ENCODE measurements around the gene TCP10L.

The TCP10L gene

GRCh38 chr21:32559006-32559610, 26.2 kb downstream of the TCP10L start:
- Histone ChIP-seq H2AK5ac (ENCODE audit: low read length, severe bottlenecking) (no peak overlapping the region), H2AFZ (ENCODE audit: low read depth, low read length) (no peak overlapping the region), H3K27me3 (ENCODE audit: control insufficient read depth in 1 of 2, insufficient read depth in 1 of 2, low read length in 2 of 2) (peaks cover 0 to 3% of the 10 kb centered on the region in 2 experiments), H2BK15ac (ENCODE audit: low read depth, poor library complexity, severe bottlenecking) (no peak overlapping the region), H2BK120ac (ENCODE audit: low read depth, low read length) (no peak overlapping the region), H2BK5ac (ENCODE audit: low read depth, low read length, poor library complexity, severe bottlenecking) (no peak overlapping the region), H3K4ac (ENCODE audit: low read depth in 1 of 2, low read length in 2 of 2) (no peak overlapping the region), H3K18ac (ENCODE audit: low read depth in 1 of 2, low read length in 2 of 2) (no peak overlapping the region), H3K79me1 (replicated peaks; ENCODE audit: low read length, poor library complexity, severe bottlenecking) (no peaks in the 10 kb centered on the region), H3K4me1 (ENCODE audit: control insufficient read depth, insufficient read depth, low read depth, low read length) (no peaks in the 10 kb centered on the region), H2BK12ac (ENCODE audit: low read length in 2 of 2) (no peak overlapping the region), H3K23ac (ENCODE audit: low read length in 2 of 2) (no peak overlapping the region), H3K36me3 (ENCODE audit: control insufficient read depth in 1 of 2, insufficient read depth in 2 of 2, low read depth in 1 of 2, low read length in 2 of 2) (no peaks in the 10 kb centered on the region), H3K4me3 (ENCODE audit: insufficient read depth in 1 of 2, low read depth in 1 of 2, low read length in 2 of 2) (no peak overlapping the region), H3K9ac (ENCODE audit: low read length) (no peak overlapping the region), H3K27ac (ENCODE audit: low read length, poor library complexity, severe bottlenecking) (no peak overlapping the region), H4K8ac (ENCODE audit: low read length) (no peak overlapping the region), H3K14ac (ENCODE audit: low read length in 2 of 2) (no peak overlapping the region), H3K9me3 (ENCODE audit: control insufficient read depth, low read length) (no peaks in the 10 kb centered on the region), H3K4me2 (ENCODE audit: low read length, poor library complexity, severe bottlenecking) (no peak overlapping the region), H4K91ac (ENCODE audit: low read length) (no peak overlapping the region)
- no peak for DNase-seq
- 79% methylated on average over 4 of the region's 6 CpGs for WGBS

- H3K9me3 ChIP-seq (ENCODE audit: control insufficient read depth, low read length), result no peaks in the 10 kb centered on the region
- no peak overlapping the region for H3K14ac ChIP-seq (ENCODE audit: low read length in 2 of 2)
- H3K4me1 ChIP-seq (ENCODE audit: control insufficient read depth, insufficient read depth, low read depth, low read length), result no peaks in the 10 kb centered on the region
These were observed 27.2 kb downstream of the TCP10L start for GRCh38 chr21:32558106-32558505.

GRCh38 chr21:32554832-32555638, 30.3 kb downstream of the TCP10L start:
- Histone ChIP-seq H3K14ac (ENCODE audit: low read length in 2 of 2) (no peak overlapping the region), H2AFZ (ENCODE audit: low read depth, low read length) (no peak overlapping the region), H3K4me1 (ENCODE audit: control insufficient read depth, insufficient read depth, low read depth, low read length) (no peaks in the 10 kb centered on the region), H2BK5ac (ENCODE audit: low read depth, low read length, poor library complexity, severe bottlenecking) (no peak overlapping the region), H3K23ac (ENCODE audit: low read length in 2 of 2) (no peak overlapping the region), H3K9ac (ENCODE audit: low read length) (no peak overlapping the region), H3K27me3 (ENCODE audit: control insufficient read depth in 1 of 2, insufficient read depth in 1 of 2, low read length in 2 of 2) (peaks cover 0 to 16% of the 10 kb centered on the region in 2 experiments), H3K9me3 (ENCODE audit: control insufficient read depth, low read length) (no peaks in the 10 kb centered on the region), H3K36me3 (ENCODE audit: control insufficient read depth in 1 of 2, insufficient read depth in 2 of 2, low read depth in 1 of 2, low read length in 2 of 2) (no peaks in the 10 kb centered on the region), H2AK5ac (ENCODE audit: low read length, severe bottlenecking) (no peak overlapping the region), H4K91ac (ENCODE audit: low read length) (no peak overlapping the region), H3K4ac (ENCODE audit: low read depth in 1 of 2, low read length in 2 of 2) (no peak overlapping the region), H2BK15ac (ENCODE audit: low read depth, poor library complexity, severe bottlenecking) (no peak overlapping the region), H2BK12ac (ENCODE audit: low read length in 2 of 2) (no peak overlapping the region), H4K8ac (ENCODE audit: low read length) (no peak overlapping the region), H2BK120ac (ENCODE audit: low read depth, low read length) (no peak overlapping the region), H3K4me3 (ENCODE audit: insufficient read depth in 1 of 2, low read depth in 1 of 2, low read length in 2 of 2) (no peak overlapping the region), H3K18ac (ENCODE audit: low read depth in 1 of 2, low read length in 2 of 2) (no peak overlapping the region), H3K27ac (ENCODE audit: low read length, poor library complexity, severe bottlenecking) (no peak overlapping the region), H3K79me1 (replicated peaks; ENCODE audit: low read length, poor library complexity, severe bottlenecking) (no peaks in the 10 kb centered on the region), H3K4me2 (ENCODE audit: low read length, poor library complexity, severe bottlenecking) (no peak overlapping the region)
- 95% methylated on average over 4 of the region's 4 CpGs for WGBS
- no peak for DNase-seq

More at GRCh38 chr21:32558106-32558505, 27.2 kb downstream of the TCP10L start:
- Histone ChIP-seq H3K27ac (ENCODE audit: low read length, poor library complexity, severe bottlenecking) (no peak overlapping the region), H3K9ac (ENCODE audit: low read length) (no peak overlapping the region), H2AFZ (ENCODE audit: low read depth, low read length) (no peak overlapping the region), H3K4me2 (ENCODE audit: low read length, poor library complexity, severe bottlenecking) (no peak overlapping the region), H3K36me3 (ENCODE audit: control insufficient read depth in 1 of 2, insufficient read depth in 2 of 2, low read depth in 1 of 2, low read length in 2 of 2) (no peaks in the 10 kb centered on the region), H4K8ac (ENCODE audit: low read length) (no peak overlapping the region), H2BK15ac (ENCODE audit: low read depth, poor library complexity, severe bottlenecking) (no peak overlapping the region), H3K18ac (ENCODE audit: low read depth in 1 of 2, low read length in 2 of 2) (no peak overlapping the region), H3K23ac (ENCODE audit: low read length in 2 of 2) (no peak overlapping the region), H2BK120ac (ENCODE audit: low read depth, low read length) (no peak overlapping the region), H2AK5ac (ENCODE audit: low read length, severe bottlenecking) (no peak overlapping the region), H3K27me3 (ENCODE audit: control insufficient read depth in 1 of 2, insufficient read depth in 1 of 2, low read length in 2 of 2) (peaks cover 0 to 3% of the 10 kb centered on the region in 2 experiments), H4K91ac (ENCODE audit: low read length) (no peak overlapping the region), H2BK5ac (ENCODE audit: low read depth, low read length, poor library complexity, severe bottlenecking) (no peak overlapping the region), H3K4ac (ENCODE audit: low read depth in 1 of 2, low read length in 2 of 2) (no peak overlapping the region), H2BK12ac (ENCODE audit: low read length in 2 of 2) (no peak overlapping the region), H3K4me3 (ENCODE audit: insufficient read depth in 1 of 2, low read depth in 1 of 2, low read length in 2 of 2) (no peak overlapping the region), H3K79me1 (replicated peaks; ENCODE audit: low read length, poor library complexity, severe bottlenecking) (no peaks in the 10 kb centered on the region)
- no peak for DNase-seq
- 85% methylated on average over 3 of the region's 3 CpGs for WGBS

- Histone ChIP-seq H3K27me3 (ENCODE audit: control insufficient read depth in 1 of 2, insufficient read depth in 1 of 2, low read length in 2 of 2) (peaks cover 0 to 16% of the 10 kb centered on the region in 2 experiments), H3K4me1 (ENCODE audit: control insufficient read depth, insufficient read depth, low read depth, low read length) (no peaks in the 10 kb centered on the region), H3K36me3 (ENCODE audit: control insufficient read depth in 1 of 2, insufficient read depth in 2 of 2, low read depth in 1 of 2, low read length in 2 of 2) (no peaks in the 10 kb centered on the region), H2AK5ac (ENCODE audit: low read length, severe bottlenecking) (no peak overlapping the region), H2BK120ac (ENCODE audit: low read depth, low read length) (no peak overlapping the region), H2BK15ac (ENCODE audit: low read depth, poor library complexity, severe bottlenecking) (no peak overlapping the region), H3K4me2 (ENCODE audit: low read length, poor library complexity, severe bottlenecking) (no peak overlapping the region), H3K23ac (ENCODE audit: low read length in 2 of 2) (no peak overlapping the region), H3K27ac (ENCODE audit: low read length, poor library complexity, severe bottlenecking) (no peak overlapping the region), H4K8ac (ENCODE audit: low read length) (no peak overlapping the region), H3K4me3 (ENCODE audit: insufficient read depth in 1 of 2, low read depth in 1 of 2, low read length in 2 of 2) (no peak overlapping the region), H3K18ac (ENCODE audit: low read depth in 1 of 2, low read length in 2 of 2) (no peak overlapping the region), H2BK12ac (ENCODE audit: low read length in 2 of 2) (no peak overlapping the region), H4K91ac (ENCODE audit: low read length) (no peak overlapping the region), H3K9ac (ENCODE audit: low read length) (no peak overlapping the region), H3K79me1 (replicated peaks; ENCODE audit: low read length, poor library complexity, severe bottlenecking) (no peaks in the 10 kb centered on the region), H2AFZ (ENCODE audit: low read depth, low read length) (no peak overlapping the region), H2BK5ac (ENCODE audit: low read depth, low read length, poor library complexity, severe bottlenecking) (no peak overlapping the region), H3K9me3 (ENCODE audit: control insufficient read depth, low read length) (no peaks in the 10 kb centered on the region), H3K14ac (ENCODE audit: low read length in 2 of 2) (no peak overlapping the region), H3K4ac (ENCODE audit: low read depth in 1 of 2, low read length in 2 of 2) (no peak overlapping the region)
- no peak for DNase-seq
- 59% methylated on average over 3 of the region's 3 CpGs for WGBS
These were observed 35.4 kb downstream of the TCP10L start for GRCh38 chr21:32549886-32550285.
